IMR-90 (cell line): Measurements from ENCODE around the gene CYP24A1.

Source experiments
- CHD1 ChIP-seq: IDR thresholded peaks from 2 replicates; pipeline ENCODE4 v1.6.1; 2012; ENCODE audit warnings: low read depth, low read length, improper control_type of control experiment
- POLR2A ChIP-seq: IDR thresholded peaks from 2 replicates; pipeline ENCODE4 v1.6.1; 2012; ENCODE audit warnings: mild to moderate bottlenecking, low read depth, low read length
- TF ChIP-seq, protein P1 (sequence below): conservative IDR thresholded peaks from 2 replicates; pipeline ENCODE4 v1.5.1; 2012; ENCODE audit warnings: mild to moderate bottlenecking, low read depth, low read length, improper control_type of control experiment

DNA sequence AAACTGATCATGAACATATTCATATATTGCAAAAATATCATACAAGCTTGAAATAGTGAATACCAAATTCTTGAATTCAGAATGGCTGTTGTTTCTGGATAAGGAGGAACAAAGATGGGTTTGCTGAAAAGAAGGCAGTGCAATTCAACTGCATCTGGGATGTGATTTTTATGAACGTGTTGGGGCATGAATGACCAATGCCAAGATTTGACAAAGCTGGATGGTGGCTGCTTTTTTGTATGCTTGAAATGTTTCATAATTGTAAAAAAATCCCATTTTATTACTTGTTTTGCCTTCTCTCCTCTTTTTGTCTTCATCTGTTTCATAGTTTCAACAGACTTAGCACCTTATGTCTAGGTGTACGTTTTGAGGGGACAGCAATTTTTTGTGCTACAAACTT lies 66.6 kb downstream of the CYP24A1 start:
- TF ChIP-seq POLR2A (no peak), CHD1 (no peak)
- TF ChIP-seq, protein P1, sequence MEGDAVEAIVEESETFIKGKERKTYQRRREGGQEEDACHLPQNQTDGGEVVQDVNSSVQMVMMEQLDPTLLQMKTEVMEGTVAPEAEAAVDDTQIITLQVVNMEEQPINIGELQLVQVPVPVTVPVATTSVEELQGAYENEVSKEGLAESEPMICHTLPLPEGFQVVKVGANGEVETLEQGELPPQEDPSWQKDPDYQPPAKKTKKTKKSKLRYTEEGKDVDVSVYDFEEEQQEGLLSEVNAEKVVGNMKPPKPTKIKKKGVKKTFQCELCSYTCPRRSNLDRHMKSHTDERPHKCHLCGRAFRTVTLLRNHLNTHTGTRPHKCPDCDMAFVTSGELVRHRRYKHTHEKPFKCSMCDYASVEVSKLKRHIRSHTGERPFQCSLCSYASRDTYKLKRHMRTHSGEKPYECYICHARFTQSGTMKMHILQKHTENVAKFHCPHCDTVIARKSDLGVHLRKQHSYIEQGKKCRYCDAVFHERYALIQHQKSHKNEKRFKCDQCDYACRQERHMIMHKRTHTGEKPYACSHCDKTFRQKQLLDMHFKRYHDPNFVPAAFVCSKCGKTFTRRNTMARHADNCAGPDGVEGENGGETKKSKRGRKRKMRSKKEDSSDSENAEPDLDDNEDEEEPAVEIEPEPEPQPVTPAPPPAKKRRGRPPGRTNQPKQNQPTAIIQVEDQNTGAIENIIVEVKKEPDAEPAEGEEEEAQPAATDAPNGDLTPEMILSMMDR: no peak
